DND-41 (cell line): ENCODE results near the gene SLC6A9.

Experiments
- ATAC-seq: fragments of 200-7000 bp; cut with Tn5 transposase; 3 replicates; pipeline ENCODE4 v1.9.1; 2021; ENCODE audit warnings: low read depth; ENCODE audit not compliant: insufficient read depth
- DNase-seq: peaks from one replicate; pipeline ENCODE4 v3.0.0-alpha.2; 2020
- H2AFZ ChIP-seq: 2 replicates; pipeline ENCODE4 v1.6.0; 2012; ENCODE audit warnings: low read depth, low read length
- H3K27ac ChIP-seq: 2 replicates; pipeline ENCODE4 v1.5.1; 2012; ENCODE audit warnings: low read length, inconsistent platforms
- H3K27me3 ChIP-seq: fragments of 200-600 bp; sonication (generic); 2 replicates; pipeline ENCODE4 v1.6.0; 2012; ENCODE audit warnings: low read length, mild to moderate bottlenecking, inconsistent platforms; ENCODE audit not compliant: insufficient read depth, poor library complexity
- H3K36me3 ChIP-seq: 2 replicates; pipeline ENCODE4 v1.5.1; 2012; ENCODE audit warnings: low read length, inconsistent platforms; ENCODE audit not compliant: insufficient read depth
- H3K4me1 ChIP-seq: 2 replicates; pipeline ENCODE4 v1.5.1; 2012; ENCODE audit warnings: mild to moderate bottlenecking, low read length; ENCODE audit not compliant: insufficient read depth
- H3K4me2 ChIP-seq: 2 replicates; pipeline ENCODE4 v1.6.0; 2012; ENCODE audit warnings: mild to moderate bottlenecking, moderate library complexity, low read length, inconsistent platforms; ENCODE audit not compliant: insufficient read depth
- H3K4me3 ChIP-seq, 2 experiments: fragments of 200-600 bp in 1 of 2; shearing (Covaris generic) in 1 of 2; 2 replicates each; pipeline ENCODE4 v1.5.1; 2012 to 2016; ENCODE audit warnings: inconsistent platforms in 2 of 2, low read length in 2 of 2, mild to moderate bottlenecking in 2 of 2, low read depth in 1 of 2, moderate library complexity in 1 of 2
- H3K79me2 ChIP-seq: 2 replicates; pipeline ENCODE4 v1.6.0; 2012; ENCODE audit warnings: low read length, inconsistent platforms; ENCODE audit not compliant: insufficient read depth
- H3K9ac ChIP-seq: 2 replicates; pipeline ENCODE4 v1.6.0; 2012; ENCODE audit warnings: low read depth, mild to moderate bottlenecking, inconsistent platforms, low read length, moderate library complexity
- H3K9me3 ChIP-seq: 2 replicates; pipeline ENCODE4 v1.5.1; 2012; ENCODE audit warnings: low read length, moderate library complexity, mild to moderate bottlenecking, inconsistent platforms; ENCODE audit not compliant: insufficient read depth, severe bottlenecking
- H4K20me1 ChIP-seq: 2 replicates; pipeline ENCODE4 v1.6.0; 2012; ENCODE audit warnings: low read length; ENCODE audit not compliant: insufficient read depth
- EZH2 ChIP-seq: IDR thresholded peaks from 3 replicates; pipeline ENCODE4 v1.6.1; 2012; ENCODE audit warnings: borderline replicate concordance, low read depth, mild to moderate bottlenecking, moderate library complexity, low read length, inconsistent platforms; ENCODE audit not compliant: severe bottlenecking
- TF ChIP-seq, protein P1 (sequence below): IDR thresholded peaks from 2 replicates; pipeline ENCODE4 v1.5.1; 2012; ENCODE audit warnings: borderline replicate concordance, low read length, moderate library complexity, mild to moderate bottlenecking; ENCODE audit not compliant: poor library complexity, severe bottlenecking; ENCODE audit errors: extremely low read depth

The SLC6A9 gene

DNA sequence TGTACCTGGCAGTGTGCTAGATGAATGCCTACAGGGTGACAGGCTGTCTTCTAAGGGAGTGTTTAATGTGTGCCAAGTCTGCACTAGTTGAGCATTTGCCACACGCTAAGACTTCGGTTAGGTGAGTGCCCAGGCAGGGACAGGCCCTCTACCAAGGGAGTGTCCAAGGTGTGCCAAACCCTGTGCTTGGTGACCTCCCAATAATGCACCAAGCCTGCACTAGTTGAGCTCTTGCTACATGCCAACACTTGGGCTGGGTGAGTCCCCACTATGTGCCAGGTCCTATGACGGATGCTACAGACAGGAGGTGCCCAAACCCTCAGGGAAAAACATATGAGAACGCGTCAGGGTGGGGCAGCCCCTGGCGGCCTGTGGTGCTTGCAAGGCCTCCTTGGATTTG lies 10.8 kb downstream of the SLC6A9 start:
- H3K27me3 ChIP-seq: no peaks in the 10 kb centered on the region
- 0 out of 2 replicates have a peak, but pooled peaks cover 5% of the 10 kb centered on the region for H4K20me1 ChIP-seq
- ATAC-seq (no peak), DNase-seq (no peak)
- H3K4me3 ChIP-seq: no peak overlapping the region
- no peak overlapping the region for H3K9ac ChIP-seq
- no peaks in the 10 kb centered on the region for H3K4me1 ChIP-seq
- H3K27ac ChIP-seq: no peak overlapping the region
- H3K9me3 ChIP-seq: no peaks in the 10 kb centered on the region
- H3K4me2 ChIP-seq: no peak overlapping the region
- H2AFZ ChIP-seq: no peak overlapping the region
- no peaks in the 10 kb centered on the region for H3K79me2 ChIP-seq
- no peak for TF ChIP-seq EZH2
- TF ChIP-seq, protein P1, sequence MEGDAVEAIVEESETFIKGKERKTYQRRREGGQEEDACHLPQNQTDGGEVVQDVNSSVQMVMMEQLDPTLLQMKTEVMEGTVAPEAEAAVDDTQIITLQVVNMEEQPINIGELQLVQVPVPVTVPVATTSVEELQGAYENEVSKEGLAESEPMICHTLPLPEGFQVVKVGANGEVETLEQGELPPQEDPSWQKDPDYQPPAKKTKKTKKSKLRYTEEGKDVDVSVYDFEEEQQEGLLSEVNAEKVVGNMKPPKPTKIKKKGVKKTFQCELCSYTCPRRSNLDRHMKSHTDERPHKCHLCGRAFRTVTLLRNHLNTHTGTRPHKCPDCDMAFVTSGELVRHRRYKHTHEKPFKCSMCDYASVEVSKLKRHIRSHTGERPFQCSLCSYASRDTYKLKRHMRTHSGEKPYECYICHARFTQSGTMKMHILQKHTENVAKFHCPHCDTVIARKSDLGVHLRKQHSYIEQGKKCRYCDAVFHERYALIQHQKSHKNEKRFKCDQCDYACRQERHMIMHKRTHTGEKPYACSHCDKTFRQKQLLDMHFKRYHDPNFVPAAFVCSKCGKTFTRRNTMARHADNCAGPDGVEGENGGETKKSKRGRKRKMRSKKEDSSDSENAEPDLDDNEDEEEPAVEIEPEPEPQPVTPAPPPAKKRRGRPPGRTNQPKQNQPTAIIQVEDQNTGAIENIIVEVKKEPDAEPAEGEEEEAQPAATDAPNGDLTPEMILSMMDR: no peak
- H3K36me3 ChIP-seq: no peaks in the 10 kb centered on the region

DNA sequence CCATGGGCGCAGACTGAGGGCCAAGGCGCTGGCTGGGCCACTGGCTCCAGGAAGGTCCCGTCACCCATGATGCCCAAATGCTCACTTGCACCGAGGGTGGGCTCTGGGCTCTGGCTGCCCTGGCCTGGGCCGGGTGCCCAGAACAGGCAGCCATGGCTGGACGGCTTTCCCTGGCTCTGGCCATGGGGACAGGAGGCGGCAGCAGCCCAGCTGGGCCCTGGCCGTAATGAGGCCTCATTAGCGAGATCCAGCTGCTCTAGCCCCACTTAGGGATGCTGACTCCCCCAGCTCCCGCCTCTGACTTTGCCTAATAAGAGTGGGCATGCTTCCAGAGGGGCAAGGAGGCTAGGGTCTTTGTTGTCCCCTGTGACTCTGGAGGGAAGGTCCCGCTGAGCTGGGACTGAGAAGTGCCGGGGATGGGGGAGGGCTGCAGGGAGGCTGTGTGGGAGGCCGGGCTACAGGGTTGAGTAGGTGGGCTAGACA lies 11.8 kb downstream of the SLC6A9 start:
- Histone ChIP-seq H2AFZ (no peak overlapping the region), H3K27me3 (no peaks in the 10 kb centered on the region), H4K20me1 (0 out of 2 replicates have a peak, but pooled peaks cover 5% of the 10 kb centered on the region), H3K4me1 (no peaks in the 10 kb centered on the region), H3K9me3 (no peaks in the 10 kb centered on the region), H3K36me3 (no peaks in the 10 kb centered on the region), H3K4me3 (no peak overlapping the region), H3K79me2 (no peaks in the 10 kb centered on the region), H3K9ac (no peak overlapping the region), H3K27ac (no peak overlapping the region), H3K4me2 (no peak overlapping the region)
- DNase-seq (no peak), ATAC-seq (no peak)
- TF ChIP-seq, protein P1: no peak

DNA sequence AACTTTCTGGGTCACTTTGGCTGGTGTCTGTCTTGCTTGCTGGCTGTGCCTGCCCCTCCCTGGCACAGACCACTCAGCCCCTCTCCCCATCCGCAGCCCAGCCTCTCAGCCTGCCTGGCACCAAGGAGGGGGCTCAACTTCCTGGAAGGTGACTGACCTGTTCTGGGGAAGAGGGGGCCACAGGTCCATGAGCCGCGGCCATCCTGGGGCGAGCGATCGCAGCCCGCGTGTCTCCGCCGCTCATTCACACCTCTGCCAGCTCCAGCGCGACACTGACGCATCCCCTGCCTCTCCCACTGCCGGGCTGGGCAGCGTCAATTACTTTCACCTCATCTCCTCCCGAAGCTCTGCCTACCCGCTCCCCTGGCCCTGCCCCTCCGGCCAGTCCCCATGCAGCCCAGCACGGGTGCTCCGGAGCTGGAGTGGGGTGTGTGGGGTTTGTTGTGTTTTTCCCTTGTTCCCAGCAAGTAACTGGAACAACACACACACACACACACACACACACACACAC lies 14.3 kb downstream of the SLC6A9 start:
- Histone ChIP-seq H3K27me3 (no peaks in the 10 kb centered on the region), H3K4me3 (no peak overlapping the region), H3K27ac (no peak overlapping the region), H4K20me1 (0 out of 2 replicates have a peak, but pooled peaks cover 5% of the 10 kb centered on the region), H3K4me1 (no peaks in the 10 kb centered on the region), H3K9ac (no peak overlapping the region), H3K36me3 (no peaks in the 10 kb centered on the region), H3K9me3 (no peaks in the 10 kb centered on the region), H3K4me2 (no peak overlapping the region), H2AFZ (no peak overlapping the region), H3K79me2 (no peaks in the 10 kb centered on the region)
- no peak for TF ChIP-seq EZH2
- TF ChIP-seq, protein P1: no peak
- no peak for DNase-seq
- ATAC-seq: no peak
